ENCODE measurements around the gene VRK2.
"Not testable (repeated sequence)": the region's sequence is repeated elsewhere in the genome, so short reads cannot be mapped to it uniquely, and the experiment has no call there.

VRK2 gene

DNA sequence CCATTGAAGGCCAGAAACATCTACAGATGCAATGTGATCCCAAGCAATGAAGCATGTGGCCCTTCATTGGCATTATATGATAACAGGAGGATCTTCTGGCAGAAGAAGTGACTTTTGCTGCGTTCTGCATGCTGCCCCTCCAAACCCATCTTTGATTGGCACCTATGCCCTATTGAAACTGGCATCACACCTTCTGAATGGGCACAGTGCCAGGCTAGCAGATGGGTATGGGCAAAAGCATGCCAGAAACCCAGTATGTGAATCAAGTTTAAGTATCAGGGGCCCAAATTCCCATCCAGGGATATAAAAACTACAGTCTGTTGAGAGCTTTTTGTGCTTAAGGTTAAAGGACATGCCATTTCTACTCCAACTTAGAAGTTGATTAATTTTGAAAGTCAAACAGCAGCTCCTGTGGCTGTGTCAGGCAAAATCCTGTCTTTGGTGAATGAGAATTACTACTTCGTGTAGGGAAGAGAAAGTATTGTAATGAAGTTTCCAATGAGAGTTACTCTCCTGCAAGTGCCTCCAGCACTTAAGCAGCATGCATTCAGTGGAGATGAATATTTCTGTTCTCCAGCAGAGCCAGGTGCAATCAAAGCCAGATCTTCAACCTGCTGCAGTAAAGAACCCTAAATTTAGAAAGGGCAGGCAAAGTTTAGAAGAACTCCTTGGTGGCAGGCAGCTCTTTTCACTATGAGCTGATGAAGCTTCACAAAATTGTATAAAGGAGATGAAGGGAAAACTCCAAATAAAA, 8.6 kb downstream of the VRK2 start:
- no peak for DNase-seq

DNA sequence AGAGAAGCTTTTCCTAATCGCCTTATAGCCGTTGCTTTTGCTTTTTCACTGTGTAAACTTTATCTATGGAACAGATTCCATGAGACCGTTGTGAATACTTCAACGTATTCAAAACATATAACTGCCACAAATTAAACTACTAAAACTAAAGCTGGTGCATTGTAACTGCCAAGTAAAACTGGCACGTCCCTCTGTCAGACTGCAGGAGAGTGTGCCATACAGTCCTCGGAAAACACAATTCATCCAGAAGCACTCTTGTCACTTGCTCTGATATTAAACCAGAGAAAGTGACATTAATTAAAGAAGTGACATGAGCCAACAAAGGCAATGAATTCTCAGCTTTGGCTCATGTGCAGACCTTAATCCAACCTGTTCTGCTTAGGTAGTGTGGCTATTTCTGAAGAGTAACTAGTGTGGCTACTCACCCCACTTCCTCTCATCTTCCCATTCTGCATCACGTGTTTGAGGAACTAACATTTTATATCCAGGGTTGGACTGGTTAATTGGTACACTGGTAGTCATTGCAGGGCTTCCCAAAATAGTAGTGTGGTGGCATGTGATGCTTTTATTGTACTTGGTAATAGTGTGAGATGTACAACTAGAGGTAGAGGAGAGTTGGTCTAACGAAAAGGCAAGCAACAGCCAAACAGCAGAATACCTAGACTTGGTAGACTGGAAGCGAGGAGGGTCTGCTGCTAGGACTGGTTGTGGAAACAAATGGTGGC, 9.7 kb downstream of the VRK2 start:
- DNase-seq = no peak

DNA sequence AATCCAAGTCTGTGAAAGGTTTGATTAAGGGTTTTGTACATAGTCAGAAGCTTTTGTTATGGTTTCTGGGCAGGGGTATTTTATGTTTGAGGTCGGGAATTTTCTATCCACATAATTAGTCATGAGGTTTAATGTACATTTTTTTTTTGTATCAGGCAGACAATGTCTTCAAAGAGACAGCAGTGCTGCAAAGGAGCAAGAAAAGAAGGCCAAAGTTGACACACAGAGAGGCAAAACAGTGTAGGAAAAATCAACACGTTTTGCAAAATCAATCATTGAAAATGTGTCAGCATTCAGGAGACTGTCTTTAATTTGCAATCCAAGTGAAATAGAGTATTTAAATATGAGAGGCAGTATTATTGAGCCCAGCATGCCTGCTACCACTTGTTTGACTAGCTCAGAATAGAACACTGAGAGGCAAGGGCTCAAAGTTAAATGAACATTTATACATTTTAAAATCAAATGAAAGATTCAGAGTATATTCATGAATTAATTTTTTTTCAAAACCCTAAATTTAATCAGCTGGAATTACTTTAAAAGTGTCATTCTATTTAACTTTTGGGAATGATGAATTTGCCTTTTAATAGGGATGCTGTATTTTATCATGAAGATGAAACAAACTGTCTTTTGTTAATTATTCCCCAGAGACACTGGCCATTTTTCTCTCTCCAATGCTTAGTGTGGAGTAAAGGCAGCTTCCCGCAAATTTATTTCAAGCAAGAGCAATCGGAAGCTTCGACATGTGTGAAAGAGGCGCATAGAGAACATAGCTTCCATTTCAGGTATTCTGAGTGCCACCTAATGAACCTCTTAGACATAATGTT, 11.3 kb downstream of the VRK2 start:
- no peak for DNase-seq

DNA sequence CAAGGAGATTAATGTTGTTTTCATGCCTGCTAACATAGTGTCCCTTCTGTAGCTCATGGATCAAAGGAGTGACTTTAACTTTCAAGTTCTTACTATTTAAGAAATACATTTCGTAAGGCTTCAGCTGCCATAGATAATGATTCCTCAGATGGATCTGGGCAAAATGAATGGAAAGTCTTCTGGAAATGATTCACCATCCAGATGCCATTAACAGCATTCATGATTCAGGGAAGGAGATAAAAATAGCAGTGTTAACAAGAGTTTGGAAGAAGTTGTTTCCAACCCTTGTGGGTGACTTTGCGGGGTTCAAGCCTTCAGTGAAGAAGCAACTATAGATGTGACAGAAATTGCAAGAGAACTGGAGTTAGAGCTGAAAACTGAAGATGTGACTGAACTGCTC, 17.0 kb downstream of the VRK2 start:
- DNase-seq = no peak

DNA sequence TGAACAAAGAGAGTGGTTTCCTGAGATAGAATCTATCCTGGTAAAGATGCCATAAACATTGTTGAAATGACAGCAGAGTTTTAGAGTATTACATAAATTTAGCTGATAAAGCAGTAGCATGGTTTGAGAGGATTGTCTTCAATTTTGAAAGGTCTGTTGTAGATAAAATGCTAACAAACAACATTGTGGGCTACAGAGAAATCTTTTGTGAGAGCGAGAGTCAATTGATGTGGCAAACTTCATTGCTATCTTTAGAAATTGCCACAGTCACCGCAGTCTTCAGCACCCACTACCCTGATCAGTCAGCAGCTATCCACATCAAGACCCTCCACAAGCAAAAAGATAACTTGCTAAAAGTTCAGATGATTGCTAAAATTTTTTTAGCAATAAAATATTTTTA, 17.5 kb downstream of the VRK2 start:
- no peak for DNase-seq

DNA sequence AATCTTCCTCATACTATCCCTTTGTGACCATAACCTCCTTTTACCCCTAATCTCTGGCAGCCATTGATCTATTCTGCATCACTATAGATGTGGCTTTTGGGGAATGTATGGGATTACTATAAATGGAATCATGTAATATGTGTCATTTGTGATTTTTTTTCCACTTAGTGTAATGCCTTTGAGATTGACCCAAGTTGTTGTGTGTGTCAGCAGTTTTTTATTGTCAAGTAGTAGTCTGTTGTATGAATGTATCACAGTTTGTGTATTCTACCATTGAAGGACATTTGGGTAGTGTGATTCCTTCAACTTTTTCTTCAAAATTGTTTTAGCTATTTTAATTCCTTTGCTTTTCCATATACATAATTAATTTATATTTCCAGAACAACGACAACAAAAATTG, 18.6 kb downstream of the VRK2 start:
- DNase-seq = no peak

DNA sequence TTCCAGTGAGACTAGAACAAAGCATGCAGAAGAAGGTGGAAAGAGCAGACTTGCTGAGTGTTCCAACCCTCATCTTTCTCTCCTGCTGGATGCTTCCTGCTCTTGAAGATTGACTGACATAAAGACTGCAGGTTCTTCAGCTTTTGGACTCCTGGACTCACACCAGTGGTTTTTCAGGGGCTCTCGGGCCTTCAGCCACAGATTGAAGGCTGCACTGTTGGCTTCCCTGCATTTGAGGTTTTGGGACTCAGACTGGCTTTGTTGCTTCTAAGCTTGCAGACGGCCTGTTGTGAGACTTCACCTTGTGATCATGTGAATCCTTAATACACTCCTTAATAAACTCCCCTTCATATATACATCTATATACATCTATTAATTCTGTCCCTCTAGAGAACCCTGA, 20.4 kb downstream of the VRK2 start:
- no peak for DNase-seq

DNA sequence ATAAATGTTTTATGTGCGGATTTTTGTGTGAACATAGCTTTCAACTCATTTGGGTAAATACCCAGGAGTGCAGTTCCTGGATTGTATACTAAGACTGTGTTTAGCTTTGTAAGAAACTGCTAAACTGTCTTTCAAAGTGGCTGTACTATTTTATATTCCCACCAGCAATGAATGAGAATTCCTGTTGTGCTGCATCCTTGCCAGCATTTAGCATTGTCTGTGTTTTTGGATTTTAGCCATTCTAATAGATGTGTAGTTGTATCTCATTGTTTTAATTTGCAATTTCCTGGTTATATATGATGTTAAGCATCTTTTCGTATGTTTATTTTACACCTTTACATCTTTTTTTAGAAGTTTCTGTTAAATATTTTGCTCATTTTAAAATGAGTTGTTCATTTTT, 24.2 kb downstream of the VRK2 start:
- DNase-seq = no peak

DNA sequence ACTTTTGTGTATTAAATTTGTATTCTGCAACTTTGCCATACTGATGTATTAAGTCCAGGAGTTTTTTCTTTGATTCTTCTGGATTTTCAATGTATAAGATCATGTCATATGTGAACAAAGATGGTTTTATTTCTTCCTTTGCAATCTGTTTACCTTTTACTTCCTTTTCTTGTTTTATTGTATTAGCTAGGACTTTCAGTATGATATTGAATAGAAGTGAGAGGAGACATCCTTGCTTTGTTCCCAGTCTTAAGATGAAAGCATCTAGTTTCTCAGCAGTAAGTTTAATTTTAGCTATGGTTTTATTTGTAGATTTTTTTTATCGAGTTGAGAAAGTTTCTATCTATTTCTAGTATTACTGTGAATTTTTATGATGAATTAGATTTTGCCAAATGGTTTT, 25.5 kb downstream of the VRK2 start:
- no peak for DNase-seq

DNA sequence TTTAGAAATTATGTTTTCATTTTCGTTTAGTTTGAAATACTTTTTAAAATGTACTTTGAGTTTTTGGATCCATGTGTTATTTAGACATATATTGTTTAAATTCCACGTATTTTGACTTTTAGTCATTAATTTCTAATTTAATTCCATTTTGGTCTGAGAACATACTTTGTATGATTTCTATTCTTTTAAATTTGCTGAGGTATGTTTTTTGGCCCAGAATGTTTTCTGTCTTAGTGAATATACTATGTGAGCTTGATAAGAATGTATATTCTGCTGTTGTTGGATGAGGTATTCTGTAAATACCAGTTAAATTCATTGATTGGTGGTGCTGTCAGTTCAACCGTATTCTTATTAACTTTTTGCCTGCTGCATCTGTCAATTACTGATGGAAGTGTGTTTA, 26.4 kb downstream of the VRK2 start:
- DNase-seq = no peak

DNA sequence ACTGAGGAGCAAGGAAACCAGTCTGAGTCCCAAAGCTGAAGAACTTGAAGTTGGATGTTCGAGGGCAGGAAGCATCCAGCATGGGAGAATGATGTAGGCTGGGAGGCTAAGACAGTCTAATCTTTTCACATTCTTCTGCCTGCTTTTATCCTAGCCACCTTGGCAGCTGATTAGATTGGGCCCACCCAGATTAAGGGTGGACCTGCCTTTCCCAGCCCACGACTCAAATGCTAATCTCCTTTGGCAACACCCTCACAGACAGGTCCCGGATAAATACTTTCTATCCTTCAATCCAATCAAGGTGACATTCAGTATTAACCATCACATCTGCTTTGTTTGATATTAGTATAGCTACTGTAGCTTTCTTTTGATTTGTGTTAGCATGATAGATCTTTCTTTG, 27.1 kb downstream of the VRK2 start:
- DNase-seq = no peak

DNA sequence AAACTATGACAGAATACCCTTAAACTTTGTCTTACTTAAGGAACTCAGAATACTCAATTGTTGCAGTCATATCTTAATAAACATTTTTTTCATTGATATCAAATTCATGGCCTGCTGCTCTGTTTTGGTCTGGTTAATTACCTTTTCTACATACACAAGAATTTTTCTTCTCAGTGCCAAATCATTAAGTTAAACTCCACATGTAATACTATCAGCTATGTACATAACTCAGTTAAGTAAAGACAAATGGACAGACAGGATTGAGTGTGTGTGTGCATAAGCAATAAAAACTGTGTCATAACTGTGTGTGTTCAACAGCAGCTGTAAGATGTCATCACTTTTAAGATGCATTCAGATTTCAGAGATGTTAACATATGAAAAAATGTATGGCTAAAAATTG, 34.4 kb downstream of the VRK2 start:
- DNase-seq = no peak

DNA sequence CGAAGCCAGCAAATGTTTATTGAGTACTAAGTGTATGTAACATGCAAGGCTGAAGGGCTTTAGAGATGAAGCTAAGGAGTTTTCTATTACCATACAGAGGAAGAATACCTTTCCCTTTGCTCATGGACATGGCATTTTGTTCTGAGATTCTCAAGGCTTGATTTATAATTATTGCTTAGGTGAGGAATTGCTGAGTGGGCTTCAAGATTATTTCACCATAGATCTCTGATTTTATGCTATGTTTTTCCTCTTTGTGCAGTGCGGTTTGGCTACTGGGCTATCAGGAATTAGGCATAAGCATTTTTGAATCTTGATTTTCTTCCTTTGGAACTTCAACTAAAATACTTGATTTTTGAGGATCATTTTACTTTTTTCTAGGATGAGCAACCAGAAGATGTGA, 42.5 kb downstream of the VRK2 start:
- DNase-seq = no peak

DNA sequence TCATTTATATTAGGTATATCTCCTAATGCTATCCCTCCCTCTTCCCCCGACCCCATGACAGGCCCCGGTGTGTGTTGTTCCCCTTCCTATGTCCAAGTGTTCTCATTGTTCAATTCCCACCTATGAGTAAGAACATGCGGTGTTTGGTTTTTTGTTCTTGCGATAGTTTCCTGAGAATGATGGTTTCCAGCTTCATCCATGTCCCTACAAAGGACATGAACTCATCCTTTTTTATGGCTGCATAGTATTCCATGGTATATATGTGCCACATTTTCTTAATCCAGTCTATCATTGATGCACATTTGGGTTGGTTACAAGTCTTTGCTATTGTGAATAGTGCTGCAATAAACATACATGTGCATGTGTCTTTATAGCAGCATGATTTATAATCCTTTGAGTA, 46.2 kb downstream of the VRK2 start:
- DNase-seq = not testable (repeated sequence)

DNA sequence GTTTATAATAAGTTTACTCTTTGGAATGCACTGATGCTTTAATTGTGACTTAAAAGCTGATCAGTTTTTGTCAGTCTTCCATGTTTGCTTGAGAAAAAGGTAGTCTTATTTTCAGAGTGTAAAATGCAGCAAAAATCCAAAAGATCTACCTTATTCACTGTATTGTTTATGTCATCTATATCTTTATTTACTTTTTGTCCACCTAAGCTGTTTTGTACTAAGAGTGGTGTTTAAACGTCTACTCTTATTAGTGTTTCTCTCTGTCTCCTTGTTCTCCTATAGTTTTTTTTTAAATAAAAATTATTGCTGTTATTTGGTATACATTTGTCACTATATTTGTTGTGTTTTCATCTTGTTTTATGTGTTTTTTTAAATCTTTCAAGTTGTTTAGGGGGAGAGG, 50.4 kb downstream of the VRK2 start:
- no peak for DNase-seq

DNA sequence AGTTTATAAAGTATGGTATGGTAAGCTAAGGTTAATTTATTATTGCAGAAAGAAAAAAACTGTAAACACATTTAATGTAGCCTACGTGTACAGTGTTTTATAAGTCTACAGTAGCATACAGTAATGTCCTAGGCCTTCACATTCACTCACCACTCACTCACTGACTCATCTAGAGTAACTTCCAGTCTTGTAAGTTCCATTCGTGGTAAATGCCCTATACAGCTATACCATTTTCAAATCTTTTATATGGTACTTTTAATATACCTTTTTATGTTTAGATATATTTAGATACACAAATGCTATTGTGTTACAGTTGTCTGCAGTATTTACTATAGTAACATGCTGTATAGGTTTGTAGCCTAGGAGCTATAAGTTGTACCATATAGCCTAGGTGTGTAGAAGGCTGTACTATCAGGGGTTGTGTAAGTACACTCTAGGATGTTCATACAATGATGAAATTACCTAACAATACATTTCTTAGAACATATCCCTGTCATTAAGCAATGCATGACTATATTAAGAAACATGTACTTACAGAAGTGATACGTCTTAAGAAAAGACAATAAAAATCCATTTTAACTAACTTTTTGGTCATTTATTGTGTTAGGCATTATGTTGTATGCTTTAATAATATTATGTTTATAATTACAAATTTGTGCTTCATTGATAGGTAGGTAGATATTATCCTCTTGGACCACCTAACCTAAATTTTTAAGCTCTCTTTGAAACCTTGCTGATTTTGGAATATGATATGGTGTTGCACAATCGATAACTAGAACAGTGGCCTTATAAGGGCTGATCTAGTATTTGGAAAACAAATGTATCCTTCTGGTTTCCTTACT, 51.9 kb downstream of the VRK2 start:
- no peak for DNase-seq

DNA sequence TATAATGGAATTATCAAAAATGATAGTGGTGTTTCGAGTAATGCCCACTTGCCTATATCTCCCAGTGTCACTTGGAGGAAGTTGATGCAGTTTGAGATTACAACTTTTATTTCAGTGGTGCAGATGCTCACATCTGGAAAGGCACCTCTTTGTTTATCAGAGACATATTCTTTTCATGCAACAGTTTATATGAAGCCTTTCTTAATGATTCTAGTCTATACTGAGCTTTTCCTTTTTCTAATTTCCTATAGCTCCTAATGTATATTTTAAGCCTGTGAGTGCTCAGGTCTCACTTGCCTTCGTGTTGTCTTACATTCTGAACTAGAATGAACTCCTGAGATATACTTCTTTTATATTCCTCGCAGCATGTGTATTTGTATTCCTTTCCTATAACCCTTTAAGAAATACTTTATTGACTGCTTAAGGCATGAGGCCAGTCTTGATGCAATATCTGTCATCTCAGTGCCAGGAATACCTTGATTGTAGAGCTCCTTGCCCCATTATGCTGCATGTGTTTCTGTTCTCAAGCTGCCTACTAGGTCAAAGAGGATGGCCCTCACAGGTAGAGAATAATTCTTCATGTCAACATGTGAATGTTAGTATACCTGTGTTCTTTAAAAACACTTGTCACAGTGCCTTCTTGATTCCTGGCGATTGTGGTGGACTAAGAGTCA, 52.6 kb downstream of the VRK2 start:
- no peak for DNase-seq

DNA sequence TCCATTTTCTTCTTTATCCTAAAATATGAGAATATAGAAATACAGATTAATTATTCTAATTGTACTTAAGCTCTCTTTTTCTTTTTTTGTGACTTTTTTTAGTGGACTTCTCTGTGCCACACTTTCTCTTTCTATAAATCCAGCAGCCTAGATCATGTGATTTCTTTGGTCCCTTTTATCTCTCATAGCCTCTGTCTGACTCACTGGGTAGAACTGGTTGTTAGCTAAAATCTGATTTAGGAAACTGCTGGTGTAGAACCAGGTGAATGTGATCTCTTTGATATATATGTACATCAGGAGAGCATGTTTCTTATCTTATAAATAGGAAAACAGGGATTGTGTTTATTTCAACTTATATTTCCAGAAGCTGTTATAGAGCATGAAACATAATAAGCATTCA, 54.9 kb downstream of the VRK2 start:
- no peak for DNase-seq

DNA sequence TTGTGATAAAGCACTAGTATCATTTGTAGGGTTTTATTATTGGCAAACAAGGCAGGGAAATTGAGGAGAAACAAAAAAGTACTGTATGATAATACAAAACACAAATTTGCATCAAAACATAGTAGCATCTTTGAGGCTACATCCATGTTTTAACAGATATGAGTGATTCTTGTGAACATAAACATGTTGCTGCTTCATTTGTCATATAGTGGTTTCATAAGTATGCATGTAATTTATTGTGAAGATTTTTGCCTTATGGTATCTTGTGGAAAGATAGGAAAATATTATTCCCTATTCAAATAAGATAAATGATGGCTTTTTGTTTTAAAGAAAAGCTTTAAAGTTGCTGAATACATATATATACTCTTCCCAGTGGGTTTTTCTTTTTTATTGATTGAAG, 60.3 kb downstream of the VRK2 start:
- DNase-seq = no peak

DNA sequence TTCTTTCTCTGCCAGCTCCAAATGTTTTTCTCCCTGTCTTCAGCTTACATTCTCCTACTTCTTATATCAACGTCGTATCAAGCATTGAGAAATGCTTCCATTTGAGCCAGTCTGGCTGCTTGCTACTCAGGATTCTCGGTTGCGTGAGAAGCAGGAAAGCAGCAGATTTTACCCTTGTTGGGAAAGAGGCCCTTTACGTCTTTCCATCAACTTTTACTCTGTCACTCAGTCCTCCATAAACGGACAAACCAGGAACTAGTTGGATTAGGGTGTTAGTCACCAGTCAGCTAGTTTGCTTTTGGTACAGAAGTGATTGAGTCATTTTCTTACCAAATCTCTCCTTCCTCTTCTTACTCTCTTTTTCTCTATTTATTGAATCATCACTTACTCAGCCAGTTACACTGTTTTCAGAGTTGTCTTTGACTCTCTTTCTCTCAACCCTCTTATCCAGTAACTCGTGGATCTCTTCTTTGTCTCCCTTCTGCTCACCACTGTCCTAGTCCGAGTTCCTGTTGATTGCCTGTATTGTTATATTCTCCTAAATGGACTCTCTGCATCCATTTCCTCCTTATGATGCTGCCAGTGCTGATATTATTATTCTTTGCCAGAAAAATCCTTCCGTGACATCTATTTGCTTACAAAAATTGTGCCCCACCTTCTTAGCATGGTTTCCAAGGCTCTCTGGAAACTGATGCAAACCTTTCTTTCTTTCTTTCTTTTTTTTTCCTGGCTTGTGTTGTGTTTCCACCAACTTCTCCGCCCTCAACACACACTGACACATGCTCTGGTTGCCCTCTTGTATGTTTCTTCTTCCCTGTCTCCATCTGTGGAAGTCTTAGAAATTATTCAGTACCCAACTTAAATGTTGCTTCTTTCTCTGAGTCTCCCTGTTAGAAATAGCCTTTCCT, 61.5 kb downstream of the VRK2 start:
- DNase-seq = no peak

DNA sequence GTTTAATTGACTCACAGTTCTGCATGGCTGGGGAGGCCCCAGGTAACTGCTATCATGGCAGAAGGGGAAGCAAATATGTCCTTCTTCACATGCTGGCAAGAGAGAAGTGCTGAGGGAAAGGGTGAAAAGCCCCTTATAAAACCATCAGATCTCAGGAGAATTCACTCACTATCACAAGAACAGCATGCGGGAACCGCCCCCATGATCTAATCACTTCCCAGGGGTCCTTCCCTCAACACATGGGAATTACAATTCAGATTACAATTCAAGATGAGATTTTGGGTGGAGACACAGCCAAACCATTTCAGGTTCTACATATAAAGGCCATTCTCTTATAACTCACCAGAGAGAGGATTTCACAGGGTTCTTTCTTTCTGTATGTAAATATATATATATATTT, 62.9 kb downstream of the VRK2 start:
- no peak for DNase-seq
